Smooth muscle cell of the brain vasculature (primary cell): ENCODE measurements around the gene STX7.

ENCODE experiments used
- DNase-seq: peaks from one replicate; pipeline ENCODE4 v3.0.0-alpha.2; 2012; ENCODE audit warnings: low read depth, low spot score

Gene STX7

DNA sequence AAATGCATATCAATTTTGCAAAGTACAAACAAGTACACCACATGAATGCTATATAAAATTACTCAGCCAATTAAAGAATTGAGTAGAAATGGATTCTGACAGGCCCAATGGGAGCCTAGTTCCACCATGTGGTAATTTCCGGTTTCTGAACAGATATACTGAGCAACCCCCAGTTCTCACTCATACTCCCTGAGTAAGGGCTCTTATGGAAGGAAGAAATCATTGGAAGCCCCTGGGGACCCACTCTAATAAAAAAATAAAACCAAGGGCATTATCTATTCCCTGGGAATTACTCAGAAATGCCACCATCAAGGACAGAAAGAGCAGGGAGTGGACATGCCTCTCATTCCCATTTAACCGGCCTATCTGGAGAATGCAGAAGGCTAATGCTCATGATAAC lies 34.6 kb downstream of the STX7 start:
- DNase-seq: no peak

DNA sequence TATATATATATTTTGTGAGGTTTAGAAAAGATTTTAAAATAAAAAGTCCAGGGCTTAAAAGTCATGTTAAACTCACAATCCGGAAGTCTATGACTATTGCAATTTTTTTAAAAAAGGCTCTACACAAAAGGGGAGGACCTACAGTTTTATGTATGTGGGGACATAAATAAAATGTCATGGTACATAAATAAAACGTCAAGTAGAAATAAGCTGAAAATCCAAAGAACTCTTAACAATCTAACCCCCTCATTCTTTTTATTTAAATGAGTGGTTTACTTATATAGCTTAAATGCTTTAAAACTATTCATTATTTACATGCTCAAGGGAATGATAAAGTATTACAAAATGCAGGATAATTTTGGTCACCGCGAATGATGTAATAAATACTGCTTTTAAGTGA lies 36.2 kb downstream of the STX7 start:
- DNase-seq: no peak

DNA sequence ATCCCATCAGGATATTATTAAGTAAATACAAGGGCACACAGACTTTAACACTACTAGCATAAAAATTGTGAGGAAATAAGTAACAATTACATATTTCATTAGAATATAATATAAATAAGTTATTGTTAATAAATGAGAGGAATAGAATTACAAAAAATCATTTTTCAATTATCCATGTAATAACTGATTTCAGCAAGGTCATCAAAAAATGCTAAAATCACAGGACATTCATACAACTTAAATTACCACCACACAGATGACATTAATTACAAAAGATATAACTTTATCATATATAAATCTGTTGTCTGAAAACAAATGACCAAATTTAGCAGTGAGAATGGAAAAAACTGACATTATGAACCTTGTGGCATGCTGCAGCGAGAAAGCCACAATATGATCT lies 37.0 kb downstream of the STX7 start:
- DNase-seq: no peak

DNA sequence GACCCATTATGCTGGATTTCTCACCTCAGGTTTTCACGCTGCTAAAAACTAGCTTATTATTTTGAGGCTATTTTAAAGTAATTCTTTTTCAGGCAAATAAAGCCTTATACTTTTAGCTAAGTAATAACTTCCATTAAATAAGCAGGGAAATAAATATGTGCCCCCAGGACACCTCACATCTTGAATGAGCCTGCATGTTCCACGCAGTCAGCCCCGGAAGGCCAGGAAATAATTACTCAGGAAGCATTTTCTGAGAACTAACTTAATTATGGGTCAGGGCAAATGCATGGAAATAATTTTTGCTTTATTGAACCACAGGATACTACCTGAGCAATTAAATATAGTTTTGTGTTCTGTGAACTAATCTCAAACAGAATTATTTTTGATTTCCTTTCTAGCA lies 41.1 kb downstream of the STX7 start:
- DNase-seq: no peak

DNA sequence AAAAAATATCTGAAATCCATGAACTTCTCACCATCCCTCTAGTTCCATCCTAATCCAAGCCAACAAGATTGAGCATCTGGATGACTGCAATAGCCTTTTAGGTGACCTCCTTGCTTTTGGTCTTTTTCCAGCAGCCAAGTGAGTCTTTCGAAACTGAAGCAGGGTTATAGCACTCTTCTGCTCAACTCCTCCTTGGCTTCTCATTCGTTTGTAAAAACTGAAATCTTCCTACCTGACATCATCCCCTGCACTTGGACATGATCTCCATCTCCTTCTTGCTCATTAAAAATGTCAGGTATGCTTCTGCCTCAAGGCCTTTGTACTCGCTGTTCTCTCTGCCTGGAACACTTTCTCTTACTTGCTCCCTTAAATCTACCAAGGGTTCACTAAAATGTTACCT lies 46.0 kb downstream of the STX7 start:
- no peak for DNase-seq

DNA sequence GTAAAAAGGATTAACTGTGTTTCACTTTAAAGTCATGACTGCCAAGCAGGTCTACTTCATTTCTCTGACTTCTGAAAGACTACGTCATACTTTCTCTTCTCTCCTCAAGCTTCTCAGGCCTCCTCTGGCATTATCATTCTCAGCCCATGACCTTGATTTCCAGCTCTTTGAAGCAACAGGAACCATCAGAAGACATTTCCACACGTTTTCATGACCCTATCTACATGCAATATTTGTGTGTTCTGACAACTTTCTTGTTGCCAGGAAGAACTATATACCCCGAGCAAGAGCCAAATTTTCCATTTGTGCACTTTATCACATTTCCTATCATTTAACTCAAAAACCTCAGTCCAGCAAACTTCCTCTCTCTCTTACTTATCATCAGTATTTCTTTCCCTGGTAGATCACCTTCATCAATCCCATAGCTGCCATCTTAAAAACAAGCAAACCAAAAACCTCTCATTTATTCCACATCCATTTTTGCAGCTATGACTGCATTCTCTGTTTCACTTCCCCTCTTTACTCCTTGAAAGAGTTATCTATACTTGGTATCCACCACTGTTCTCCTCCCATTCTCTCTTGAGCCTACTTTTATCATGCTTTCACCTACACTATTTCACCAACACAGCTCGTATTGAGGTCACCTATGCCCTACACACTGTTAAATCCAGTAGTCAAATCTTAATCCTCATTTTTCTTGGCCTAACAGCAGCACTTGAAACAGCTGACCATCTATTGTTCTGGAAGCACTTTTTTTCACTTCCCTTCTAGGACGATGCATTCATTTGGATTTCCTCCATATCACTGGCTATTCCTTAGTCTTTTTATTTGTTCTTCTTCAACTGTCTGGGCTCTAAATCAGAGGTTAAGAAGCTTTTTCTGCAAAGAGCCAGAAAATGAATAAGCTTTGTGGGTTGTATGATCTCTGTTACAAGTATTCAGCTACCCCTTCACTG lies 47.1 kb downstream of the STX7 start:
- no peak for DNase-seq

DNA sequence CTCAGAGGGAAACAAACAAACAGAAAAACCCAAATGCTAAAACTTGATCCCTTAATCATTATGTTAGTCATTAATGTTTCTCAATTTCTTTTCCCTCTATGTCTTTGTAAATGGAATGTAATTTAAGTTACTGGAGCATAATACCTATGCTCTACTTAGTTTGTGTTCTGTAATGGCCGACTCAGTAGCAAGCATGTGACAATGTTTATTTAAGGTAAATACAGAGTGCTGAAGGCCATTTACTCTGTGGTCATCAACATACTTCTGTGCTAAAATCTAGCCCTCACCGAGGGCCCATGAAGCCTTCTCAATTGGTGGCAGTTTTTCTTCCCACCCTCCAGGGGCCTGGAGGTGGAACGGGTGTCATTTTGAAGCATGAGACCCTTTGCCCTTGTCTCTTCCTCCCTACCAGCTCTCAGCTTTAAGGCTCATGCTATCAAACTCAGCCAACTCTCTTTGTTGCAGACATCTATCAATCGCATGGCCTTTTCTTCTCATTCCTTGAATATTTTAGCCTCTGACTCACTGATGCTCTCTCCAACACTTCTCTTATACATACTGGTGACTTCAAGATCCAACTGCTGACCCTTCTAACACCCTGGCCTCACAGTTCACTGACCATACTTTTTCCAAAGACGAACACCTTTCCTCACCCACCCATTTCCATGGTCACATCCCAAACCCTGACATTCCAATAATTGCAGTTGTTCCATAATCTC lies 48.2 kb downstream of the STX7 start:
- DNase-seq: no peak

DNA sequence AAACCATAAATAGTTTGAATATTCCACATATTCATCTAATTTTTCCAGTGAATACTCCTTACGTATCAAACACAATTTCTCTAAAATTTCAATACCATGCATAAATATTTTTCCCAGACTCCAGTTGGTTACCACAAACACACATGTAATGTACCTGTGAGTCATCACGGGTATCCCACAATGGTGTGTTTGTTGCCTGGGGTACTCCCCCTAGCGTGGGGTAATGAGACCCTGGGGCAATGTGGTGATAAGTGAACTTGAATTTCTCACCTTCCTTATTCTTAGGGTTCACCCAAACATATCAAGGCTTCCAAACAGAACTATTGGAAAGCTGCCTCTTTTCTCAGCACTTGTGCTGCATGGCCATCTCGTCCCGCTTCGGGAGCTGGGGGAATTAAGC lies 51.0 kb downstream of the STX7 start:
- DNase-seq: no peak

DNA sequence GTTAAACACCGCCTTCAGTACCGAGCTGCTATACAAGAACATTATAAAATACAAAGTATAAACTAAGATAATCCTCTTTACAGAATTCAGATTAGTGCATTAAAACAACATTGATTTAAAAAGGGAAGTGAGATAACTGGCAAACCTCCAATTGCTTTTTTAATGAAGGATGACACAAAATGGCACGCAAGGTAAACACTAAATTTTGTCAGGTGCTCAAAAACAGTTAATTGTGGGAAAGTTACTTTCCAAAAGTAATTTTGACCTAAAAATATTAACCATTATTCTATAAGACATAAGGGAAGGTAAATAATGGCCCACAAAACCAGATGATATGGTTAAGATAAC lies 53.3 kb downstream of the STX7 start:
- DNase-seq: no peak

DNA sequence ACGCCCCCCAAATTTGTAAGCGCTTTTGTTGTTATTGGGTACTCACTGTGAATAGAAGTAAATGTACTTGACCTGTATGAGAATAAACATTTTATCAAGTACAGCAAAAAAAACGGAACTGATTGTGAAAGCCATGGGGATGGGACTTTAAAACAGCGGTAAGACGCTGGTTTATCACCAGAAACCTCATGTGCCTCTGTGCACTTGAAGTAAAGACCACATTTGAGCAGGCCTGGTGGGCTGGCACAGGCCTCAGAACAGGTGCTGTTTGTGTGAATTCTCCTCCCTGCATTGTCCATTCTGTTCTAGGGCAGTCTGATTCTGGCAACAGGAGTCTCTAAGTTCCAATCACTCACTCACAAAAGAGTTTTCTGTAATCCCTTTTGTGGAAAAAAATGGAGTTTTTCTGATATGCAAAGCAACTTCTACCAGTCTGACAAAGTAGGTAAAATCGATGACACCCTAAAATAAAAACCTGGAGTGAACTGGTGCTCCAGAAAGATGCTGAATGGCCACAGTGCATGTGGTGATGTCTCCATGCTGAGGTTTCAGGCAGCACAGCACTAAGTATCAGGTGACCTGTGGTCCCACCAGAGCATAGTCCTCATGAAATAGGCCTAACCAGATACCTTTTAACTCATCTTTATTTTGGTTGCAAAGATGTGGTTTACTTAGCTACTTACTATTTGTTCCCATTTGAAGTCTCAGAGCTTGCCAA lies 53.9 kb downstream of the STX7 start:
- DNase-seq: no peak

DNA sequence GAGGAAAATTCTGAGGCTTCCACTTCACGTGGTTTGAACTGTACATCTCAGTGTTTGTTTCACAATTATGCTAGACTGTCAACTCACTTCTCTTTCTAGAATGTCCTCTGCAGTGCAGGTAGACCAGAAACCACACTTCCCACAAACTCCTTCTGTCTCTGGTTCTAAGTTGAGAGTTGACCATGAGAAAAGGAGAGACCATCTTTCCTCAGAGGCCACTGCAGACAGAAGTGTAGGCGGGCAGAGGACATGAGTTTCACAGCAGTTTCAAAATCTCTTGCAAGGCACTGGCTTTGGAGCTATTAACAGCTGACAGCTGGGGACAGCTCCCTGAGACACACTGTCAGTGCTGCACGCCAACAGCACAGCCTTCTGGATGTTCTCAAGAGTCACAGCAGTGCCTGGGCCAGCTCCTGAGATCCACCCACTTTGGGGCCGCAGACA lies 56.2 kb downstream of the STX7 start:
- no peak for DNase-seq

DNA sequence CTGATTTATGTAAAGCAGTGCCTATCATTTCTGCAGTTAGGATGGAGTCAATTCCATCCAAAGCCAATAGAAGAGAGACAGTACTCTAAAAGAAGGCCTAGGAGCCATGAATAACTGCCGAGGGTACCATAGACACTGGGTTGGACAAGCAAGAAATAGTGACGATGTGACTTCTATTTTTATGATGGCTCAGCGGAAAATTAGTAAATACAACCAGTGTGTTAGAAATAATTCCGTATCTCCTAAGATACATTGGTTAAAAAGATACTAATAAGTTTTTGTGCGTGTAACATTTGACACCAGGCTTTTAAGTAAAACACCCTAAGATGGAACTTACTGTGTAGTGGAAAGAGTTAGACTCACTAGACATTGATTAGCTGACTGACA lies 66.1 kb downstream of the STX7 start:
- no peak for DNase-seq

DNA sequence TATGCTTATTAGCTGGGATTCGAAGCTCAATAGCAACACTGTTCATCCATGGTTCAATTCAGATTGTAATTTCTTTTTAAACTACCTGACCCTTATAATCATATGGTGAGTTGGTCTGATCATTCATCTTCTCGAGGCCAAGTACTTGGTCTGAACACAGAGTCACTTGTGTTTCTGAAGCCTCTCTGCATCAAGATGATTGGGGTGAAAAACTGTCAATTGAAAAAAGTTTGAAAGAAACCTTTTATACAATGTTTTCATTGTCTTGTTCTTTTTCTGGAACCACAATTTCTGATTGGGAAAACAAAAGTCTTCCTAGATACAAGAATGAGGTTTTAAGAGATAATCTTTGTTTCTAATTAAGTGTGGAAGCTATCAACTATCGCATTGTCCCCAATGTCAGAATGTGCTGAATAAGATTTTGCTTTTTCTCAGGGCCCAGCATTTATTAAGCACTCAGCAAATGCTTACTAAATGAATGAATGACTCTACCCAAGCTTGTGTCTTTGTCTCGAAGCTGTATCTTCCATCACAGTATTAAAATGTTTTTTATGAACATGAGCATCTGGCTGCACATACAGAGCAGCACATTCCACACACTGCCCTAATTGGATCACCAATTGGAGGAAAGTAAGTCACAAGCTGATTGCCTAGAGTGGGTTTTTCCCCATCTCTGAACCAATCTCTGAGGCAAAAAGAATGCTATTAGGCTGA lies 66.6 kb downstream of the STX7 start:
- no peak for DNase-seq

DNA sequence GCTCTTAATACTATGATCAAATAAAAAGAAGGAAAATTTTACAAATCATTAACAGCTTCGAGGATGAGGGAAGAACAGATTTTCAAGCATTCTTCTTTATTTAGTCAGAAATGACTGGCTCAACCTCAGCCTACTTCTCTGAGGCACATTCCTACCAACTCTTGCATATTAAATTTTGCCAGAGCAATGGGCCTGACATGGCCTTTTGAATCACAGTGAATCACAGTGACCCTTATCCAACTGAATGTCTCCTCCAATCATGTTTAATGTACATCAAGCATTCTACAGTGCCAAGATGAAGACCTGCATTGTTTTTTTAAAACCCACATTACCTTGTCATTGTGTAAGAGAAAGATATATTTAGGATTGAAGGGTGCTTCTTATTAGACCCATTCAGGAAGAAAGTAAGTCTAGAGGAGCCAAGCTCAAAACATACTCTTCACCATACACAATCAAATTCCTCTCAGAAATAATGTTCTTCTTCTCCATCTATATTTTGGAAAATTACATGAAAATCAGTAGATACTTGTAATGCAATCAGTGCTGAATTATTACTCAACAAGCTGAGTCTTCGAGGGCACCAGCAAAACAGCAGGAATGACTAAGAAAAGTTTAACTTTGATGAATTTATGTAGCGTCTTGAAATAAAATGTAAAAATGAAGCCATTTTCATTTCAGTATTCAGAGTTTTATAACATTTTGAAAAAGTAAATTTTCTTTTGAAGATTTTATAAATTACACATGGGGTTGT lies 67.5 kb downstream of the STX7 start:
- DNase-seq: no peak

DNA sequence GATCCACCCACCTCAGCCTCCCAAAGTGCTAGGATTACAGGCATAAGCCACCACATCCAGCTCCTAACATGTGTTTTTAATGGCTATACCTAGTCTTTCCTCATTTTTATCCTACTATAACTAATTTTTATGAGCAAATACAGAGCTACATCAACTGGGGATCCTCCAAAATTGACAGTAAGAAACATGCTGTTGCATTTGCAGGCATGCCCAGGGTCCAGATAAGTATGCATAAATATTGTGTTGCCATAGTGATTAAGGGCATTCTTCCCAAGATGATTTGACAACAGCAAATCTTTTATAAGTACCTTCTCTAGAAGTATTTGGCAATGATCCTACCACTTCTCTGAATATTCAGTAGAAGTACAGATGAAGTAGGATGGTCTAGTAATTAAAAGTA lies 69.7 kb downstream of the STX7 start:
- no peak for DNase-seq

DNA sequence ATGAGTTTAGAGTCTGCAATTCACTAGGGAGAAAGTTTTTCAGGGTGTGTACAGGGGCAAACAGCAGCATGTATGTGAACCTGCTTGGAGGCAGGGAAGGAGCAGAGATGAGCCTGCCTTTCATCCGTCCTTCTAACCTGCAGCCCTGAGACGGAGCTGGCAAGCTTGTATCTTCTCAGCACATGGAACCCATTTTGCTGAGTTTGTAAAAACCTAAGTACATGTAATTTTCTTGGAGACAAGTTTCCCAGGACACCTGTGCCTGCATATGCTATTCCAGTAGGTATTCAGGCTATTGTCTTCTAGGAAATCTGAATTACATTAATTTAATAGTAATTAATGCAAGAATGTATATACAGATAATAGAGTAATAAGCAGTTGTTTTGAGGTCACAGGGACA lies 82.8 kb downstream of the STX7 start:
- no peak for DNase-seq

DNA sequence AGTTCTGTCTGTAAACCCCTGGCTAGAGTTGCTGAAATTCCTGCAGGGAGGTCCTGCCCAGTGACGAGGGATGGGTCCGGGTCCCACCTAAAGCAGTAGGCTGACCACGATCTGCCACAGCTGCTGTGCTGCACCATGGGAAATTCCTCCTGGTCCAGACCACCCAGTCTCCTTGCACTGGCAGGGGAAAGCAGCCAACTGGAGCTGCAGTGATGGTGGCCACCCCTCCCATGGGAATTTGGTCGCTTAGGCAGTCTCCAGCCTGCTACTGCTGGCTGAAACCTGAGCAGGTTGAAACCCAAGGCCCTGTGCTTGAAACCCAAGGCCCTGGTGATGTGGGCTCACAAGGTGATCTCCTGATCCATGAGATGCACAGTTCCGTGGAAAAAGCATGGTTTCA lies 87.7 kb downstream of the STX7 start:
- DNase-seq: no peak

DNA sequence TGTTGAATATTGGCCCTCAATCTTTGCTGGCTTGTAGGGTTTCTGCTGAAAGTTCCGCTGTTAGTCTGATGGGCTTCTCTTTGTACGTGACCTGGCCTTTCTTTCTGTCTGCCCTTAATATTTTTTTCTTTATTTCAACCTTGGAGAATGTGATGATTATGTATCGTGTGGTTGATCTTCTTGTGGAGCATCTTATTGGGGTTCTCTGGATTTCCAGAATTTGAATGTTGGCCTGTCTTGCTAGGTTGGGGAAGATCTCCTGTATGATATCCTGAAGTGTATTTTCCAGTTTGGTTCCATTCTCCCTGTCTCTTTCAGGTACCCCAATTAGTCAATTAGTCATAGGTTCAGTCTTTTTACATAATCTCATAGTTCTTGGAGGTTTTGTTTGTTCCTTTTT lies 89.1 kb downstream of the STX7 start:
- DNase-seq: no peak

DNA sequence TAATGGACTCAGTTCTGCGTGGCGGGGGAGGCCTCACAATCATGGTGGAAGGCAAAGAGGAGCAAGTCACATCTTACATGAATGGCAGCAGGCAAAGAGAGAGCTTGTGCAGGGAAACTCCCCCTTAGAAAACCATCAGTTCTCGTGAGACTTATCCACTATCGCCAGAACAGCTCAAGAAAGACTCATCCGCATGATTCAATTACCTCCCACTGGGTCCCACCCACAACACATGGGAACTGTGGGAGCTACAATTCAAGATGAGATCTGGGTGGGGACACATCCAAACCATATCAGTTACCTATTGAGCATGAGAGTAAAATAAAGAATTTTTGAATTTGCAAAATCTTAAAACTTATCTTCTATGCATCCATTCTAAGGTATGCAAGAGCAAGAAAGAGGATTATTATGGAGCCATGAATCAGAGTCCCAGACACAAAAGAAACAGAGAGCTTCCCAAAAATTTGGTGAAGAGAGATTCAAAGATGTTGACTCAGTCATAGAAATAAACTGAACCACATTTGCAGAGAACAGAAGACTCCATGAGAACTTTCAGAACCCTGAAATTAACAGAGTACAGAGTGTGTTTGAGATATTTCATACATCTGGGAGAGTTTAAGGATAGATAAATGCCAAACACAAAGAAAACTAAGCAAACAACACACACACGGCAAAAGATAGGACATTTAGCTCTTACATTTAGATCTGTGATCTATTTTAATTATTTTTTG lies 94.5 kb downstream of the STX7 start:
- no peak for DNase-seq

DNA sequence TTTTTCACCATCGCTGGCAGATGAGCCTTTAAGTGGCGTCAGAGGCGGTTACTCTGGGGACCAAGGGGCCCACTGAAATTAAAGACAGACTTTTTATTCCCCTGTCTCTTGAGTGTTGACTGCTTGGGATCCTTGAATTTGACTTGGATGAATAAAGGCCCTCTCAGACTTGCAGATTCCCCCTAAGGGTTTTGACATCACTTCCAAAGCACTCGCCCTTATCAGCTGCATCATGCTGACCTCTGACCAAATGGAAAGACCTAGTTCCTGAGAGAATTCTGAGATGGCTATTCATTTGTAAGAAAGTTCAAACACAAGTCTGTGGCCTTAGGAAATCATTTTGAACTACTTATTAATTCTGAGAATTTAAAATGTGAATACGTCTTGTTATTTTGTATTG lies 98.2 kb downstream of the STX7 start:
- DNase-seq: no peak
